Bronchial epithelial cell (primary cell): ENCODE results near the gene PRAME. TPM values are rescaled to one million over a fixed set of nuclear protein-coding genes. Genes with fewer than 3 reads are reported as not detected.
A peak's percentile ranks its signal among the peaks of the same experiment; 100 is the strongest.
"Not testable (repeated sequence)": the region's sequence is repeated elsewhere in the genome, so short reads cannot be mapped to it uniquely, and the experiment has no call there.

Experiments used
- DNase-seq: peaks from one replicate; pipeline ENCODE4 v3.0.0-alpha.2; 2010; ENCODE audit warnings: low read depth
- FAIRE-seq: peaks from 2 replicates; lab custom pipeline; 2011; peaks lifted over from hg19 to GRCh38; lab: Jason Lieb, UNC
- H3K27me3 ChIP-seq: 2 replicates; pipeline ENCODE4 v1.5.1; 2011; ENCODE audit warnings: low read length; ENCODE audit not compliant: control insufficient read depth, insufficient read depth
- H3K36me3 ChIP-seq: 2 replicates; pipeline ENCODE4 v1.5.1; 2011; ENCODE audit warnings: low read length; ENCODE audit not compliant: control insufficient read depth, insufficient read depth
- H3K4me3 ChIP-seq: 2 replicates; pipeline ENCODE4 v1.5.1; 2011; ENCODE audit warnings: mild to moderate bottlenecking, low read depth, low read length, control low read depth
- CTCF ChIP-seq: IDR thresholded peaks from 2 replicates; pipeline ENCODE4 v1.5.1; 2011; ENCODE audit warnings: mild to moderate bottlenecking, moderate library complexity, low read length, control low read depth, inconsistent platforms; ENCODE audit not compliant: insufficient read depth, severe bottlenecking
- total RNA-seq: library from RNA; depleted of rRNA; stranded (reverse); fragments of >200 nt; gene quantifications from 2 replicates; pipeline ENCODE4 v1.2.1, GENCODE V29; 2014

The PRAME gene
- total RNA-seq, 1 donor from 2014 or later = not detected

DNA sequence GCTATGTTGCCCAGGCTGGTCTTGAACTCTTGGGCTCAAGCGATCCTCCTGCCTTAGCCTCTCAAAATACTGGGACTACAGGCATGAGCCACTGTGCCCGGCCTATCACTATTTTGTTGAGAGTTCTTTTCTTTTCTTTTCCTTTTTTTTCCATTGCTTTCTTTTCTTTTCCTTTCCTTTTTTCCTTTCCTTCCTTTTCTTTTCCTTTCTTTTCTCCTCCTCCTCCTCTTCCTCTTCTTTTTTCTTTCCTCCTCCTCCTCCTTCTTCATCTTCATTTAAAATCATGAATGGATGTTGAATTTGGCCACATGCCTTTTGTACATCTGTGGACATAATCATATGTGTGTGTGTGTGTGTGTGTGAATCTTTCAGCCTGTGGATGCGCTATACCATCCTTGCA, 25.7 kb upstream of the PRAME start:
- DNase-seq (no peak), FAIRE-seq (no peak)
- Histone ChIP-seq H3K36me3 (no peaks in the 10 kb centered on the region), H3K27me3 (no peaks in the 10 kb centered on the region), H3K4me3 (no peak overlapping the region)
- no peak for TF ChIP-seq CTCF

- no peak overlapping the region for H3K4me3 ChIP-seq
- TF ChIP-seq CTCF = no peak
- DNase-seq (no peak), FAIRE-seq (no peak)
- H3K27me3 ChIP-seq = no peaks in the 10 kb centered on the region
- H3K36me3 ChIP-seq = no peaks in the 10 kb centered on the region
Observed at GRCh38 chr22:22583030-22583429, 24.0 kb upstream of the PRAME start.

DNA sequence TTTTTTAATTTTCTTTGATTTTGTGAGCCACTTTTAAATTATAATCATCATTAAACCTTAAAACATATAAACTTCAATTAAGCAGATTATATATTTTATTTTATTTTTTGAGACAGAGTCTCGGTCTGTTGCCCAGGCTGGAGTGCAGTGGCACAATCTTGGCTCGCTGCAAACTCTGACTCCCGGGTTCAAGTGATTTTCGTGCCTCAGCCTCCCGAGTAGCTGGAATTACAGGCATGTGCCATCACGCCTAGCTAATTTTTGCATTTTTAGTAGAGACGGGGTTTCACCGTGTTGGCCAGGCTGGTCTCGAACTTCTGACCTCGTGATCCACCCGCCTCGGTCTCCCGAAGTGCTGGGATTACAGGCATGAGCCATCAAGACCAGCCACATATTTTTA, 22.5 kb upstream of the PRAME start:
- DNase-seq, H3K27me3 ChIP-seq, H3K4me3 ChIP-seq, FAIRE-seq, H3K36me3 ChIP-seq: not testable (repeated sequence)

- H3K4me3 ChIP-seq = no peak overlapping the region
- no peak for TF ChIP-seq CTCF
- H3K27me3 ChIP-seq = no peaks in the 10 kb centered on the region
- no peaks in the 10 kb centered on the region for H3K36me3 ChIP-seq
- DNase-seq (no peak), FAIRE-seq (no peak)
Observed at GRCh38 chr22:22579869-22580604, 21.0 kb upstream of the PRAME start.

- DNase-seq = peak; percentile 17
- no peaks in the 10 kb centered on the region for H3K27me3 ChIP-seq
- TF ChIP-seq CTCF = no peak
- H3K36me3 ChIP-seq = no peaks in the 10 kb centered on the region
- H3K4me3 ChIP-seq = no peak overlapping the region
- no peak for FAIRE-seq
Observed at GRCh38 chr22:22578702-22579424, 19.8 kb upstream of the PRAME start.

DNA sequence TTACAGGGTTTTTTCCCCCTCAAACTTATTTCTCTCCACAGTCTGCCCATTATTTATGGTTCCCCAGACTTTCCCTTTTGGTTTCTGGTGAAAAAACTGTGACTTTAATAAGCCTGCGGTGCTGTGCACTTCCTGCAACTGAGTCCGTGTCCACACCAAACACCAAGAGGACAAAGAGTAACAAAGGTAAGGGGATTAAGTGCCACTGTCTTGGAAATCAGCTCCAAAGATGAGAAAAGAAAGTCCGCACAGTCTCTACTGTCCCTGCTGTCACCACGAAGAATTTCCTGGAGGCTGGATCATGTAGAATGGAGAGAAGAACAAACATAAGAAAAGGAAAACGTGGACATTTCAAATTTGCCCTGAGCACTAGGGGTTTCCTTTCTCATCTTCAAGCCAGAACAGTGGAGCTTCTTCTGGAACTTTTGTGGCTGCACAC, 17.9 kb upstream of the PRAME start:
- no peaks in the 10 kb centered on the region for H3K27me3 ChIP-seq
- no peak overlapping the region for H3K4me3 ChIP-seq
- FAIRE-seq = peak; percentile 76
- no peaks in the 10 kb centered on the region for H3K36me3 ChIP-seq
- TF ChIP-seq CTCF = no peak
- no peak for DNase-seq
